PC-3 (cell line): Measurements from ENCODE around the gene KLF11.

Source experiments
- EZH2 ChIP-seq: fragments of 300-600 bp; sonication (generic); IDR thresholded peaks from one replicate; pipeline ENCODE4 v1.6.1; 2017; ENCODE audit warnings: antibody characterized with exemption, mild to moderate bottlenecking, low read length; ENCODE audit not compliant: unreplicated experiment
- TF ChIP-seq, protein P1 (sequence below): fragments of 300-600 bp; sonication (generic); conservative IDR thresholded peaks from 2 replicates; pipeline ENCODE4 v1.5.1; 2017; ENCODE audit warnings: antibody characterized with exemption, low read depth, mild to moderate bottlenecking, low read length

DNA sequence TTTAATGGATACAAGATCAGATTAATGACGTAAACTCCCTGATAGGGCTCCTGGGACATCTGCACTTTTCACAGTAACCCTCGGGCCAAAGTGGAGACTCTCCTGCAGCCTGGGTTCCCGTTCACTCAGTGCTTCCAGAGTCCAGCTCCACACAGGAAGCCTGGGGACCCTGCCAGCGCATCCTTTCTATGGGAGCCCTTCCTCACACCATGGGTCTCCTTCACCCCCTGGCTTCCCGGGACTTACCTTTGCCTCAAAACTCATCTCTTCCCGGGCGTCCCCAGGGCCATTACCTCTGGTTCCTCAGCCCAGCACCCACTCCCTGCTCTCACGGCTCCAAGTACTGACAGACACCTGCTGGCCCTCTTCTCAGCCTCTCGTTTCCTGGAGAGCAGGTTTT is 40.7 kb upstream of the KLF11 start:
- TF ChIP-seq, protein P1, sequence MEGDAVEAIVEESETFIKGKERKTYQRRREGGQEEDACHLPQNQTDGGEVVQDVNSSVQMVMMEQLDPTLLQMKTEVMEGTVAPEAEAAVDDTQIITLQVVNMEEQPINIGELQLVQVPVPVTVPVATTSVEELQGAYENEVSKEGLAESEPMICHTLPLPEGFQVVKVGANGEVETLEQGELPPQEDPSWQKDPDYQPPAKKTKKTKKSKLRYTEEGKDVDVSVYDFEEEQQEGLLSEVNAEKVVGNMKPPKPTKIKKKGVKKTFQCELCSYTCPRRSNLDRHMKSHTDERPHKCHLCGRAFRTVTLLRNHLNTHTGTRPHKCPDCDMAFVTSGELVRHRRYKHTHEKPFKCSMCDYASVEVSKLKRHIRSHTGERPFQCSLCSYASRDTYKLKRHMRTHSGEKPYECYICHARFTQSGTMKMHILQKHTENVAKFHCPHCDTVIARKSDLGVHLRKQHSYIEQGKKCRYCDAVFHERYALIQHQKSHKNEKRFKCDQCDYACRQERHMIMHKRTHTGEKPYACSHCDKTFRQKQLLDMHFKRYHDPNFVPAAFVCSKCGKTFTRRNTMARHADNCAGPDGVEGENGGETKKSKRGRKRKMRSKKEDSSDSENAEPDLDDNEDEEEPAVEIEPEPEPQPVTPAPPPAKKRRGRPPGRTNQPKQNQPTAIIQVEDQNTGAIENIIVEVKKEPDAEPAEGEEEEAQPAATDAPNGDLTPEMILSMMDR = no peak
- TF ChIP-seq EZH2 = no peak
